Kidney epithelial cell (primary cell): ENCODE data around the gene OSBP2. TPM values are rescaled to one million over a fixed set of nuclear protein-coding genes. Genes with fewer than 3 reads are reported as not detected.

Experiments
- DNase-seq: peaks from one replicate; pipeline ENCODE4 v3.0.0-alpha.2; 2010; ENCODE audit warnings: low read depth
- H3K27me3 ChIP-seq: 2 replicates; pipeline ENCODE4 v1.6.0; 2011; ENCODE audit warnings: low read length; ENCODE audit not compliant: control insufficient read depth, insufficient read depth
- H3K36me3 ChIP-seq: 2 replicates; pipeline ENCODE4 v1.5.1; 2011; ENCODE audit warnings: low read length; ENCODE audit not compliant: control insufficient read depth, insufficient read depth
- H3K4me3 ChIP-seq: 2 replicates; pipeline ENCODE4 v1.5.1; 2011; ENCODE audit warnings: low read depth, mild to moderate bottlenecking, control low read depth, low read length
- CTCF ChIP-seq: IDR thresholded peaks from 2 replicates; pipeline ENCODE4 v1.5.1; 2011; ENCODE audit warnings: mild to moderate bottlenecking, moderate library complexity, low read length, control low read depth, inconsistent platforms; ENCODE audit not compliant: insufficient read depth, poor library complexity, severe bottlenecking
- total RNA-seq: library from RNA; depleted of rRNA; stranded (reverse); fragments of >200 nt; gene quantifications from 2 replicates; pipeline ENCODE4 v1.2.3, GENCODE V29; 2015

OSBP2 gene
- total RNA-seq, 1 donor from 2014 or later, result 5.0 TPM

GRCh38 chr22:30749849-30750248, 55.2 kb downstream of the OSBP2 start:
- DNase-seq, result no peak
- H3K27me3 ChIP-seq, result no peaks in the 10 kb centered on the region
- H3K36me3 ChIP-seq, result no peaks in the 10 kb centered on the region
- no peak for TF ChIP-seq CTCF
- no peak overlapping the region for H3K4me3 ChIP-seq

- Histone ChIP-seq H3K4me3 (no peak overlapping the region), H3K36me3 (no peaks in the 10 kb centered on the region), H3K27me3 (no peaks in the 10 kb centered on the region)
- DNase-seq, result no peak
- no peak for TF ChIP-seq CTCF
Observed at GRCh38 chr22:30751529-30751928, 56.9 kb downstream of the OSBP2 start.

- H3K4me3 ChIP-seq, result no peak overlapping the region
- H3K27me3 ChIP-seq, result no peaks in the 10 kb centered on the region
- no peak for TF ChIP-seq CTCF
- DNase-seq, result no peak
- no peaks in the 10 kb centered on the region for H3K36me3 ChIP-seq
Observed at GRCh38 chr22:30752771-30753170, 58.1 kb downstream of the OSBP2 start.

GRCh38 chr22:30753701-30754100, 59.0 kb downstream of the OSBP2 start:
- Histone ChIP-seq H3K36me3 (no peaks in the 10 kb centered on the region), H3K27me3 (no peaks in the 10 kb centered on the region), H3K4me3 (no peak overlapping the region)
- no peak for TF ChIP-seq CTCF
- no peak for DNase-seq

- DNase-seq, result no peak
- Histone ChIP-seq H3K36me3 (no peaks in the 10 kb centered on the region), H3K27me3 (no peaks in the 10 kb centered on the region), H3K4me3 (no peak overlapping the region)
- TF ChIP-seq CTCF, result no peak
Observed at GRCh38 chr22:30754521-30754920, 59.8 kb downstream of the OSBP2 start.

- TF ChIP-seq CTCF, result peak; percentile 81
- Histone ChIP-seq H3K4me3 (no peak overlapping the region), H3K27me3 (no peaks in the 10 kb centered on the region), H3K36me3 (no peaks in the 10 kb centered on the region)
- no peak for DNase-seq
Observed at GRCh38 chr22:30754971-30755758, 60.5 kb downstream of the OSBP2 start.
